HG02884 (cell line): Measurements from ENCODE around the gene CSAG1.
"Not testable (repeated sequence)": the region's sequence is repeated elsewhere in the genome, so short reads cannot be mapped to it uniquely, and the experiment has no call there.

Experiments used
- ATAC-seq: cut with Tn5 transposase; IDR thresholded peaks from one replicate; pipeline ENCODE4 v1.9.1; 2021; ENCODE audit warnings: mild to moderate bottlenecking, moderate library complexity; ENCODE audit not compliant: unreplicated experiment

Gene CSAG1

GRCh38 chrX:152700390-152700789 is 33.1 kb downstream of the CSAG1 start:
- not testable (repeated sequence) for ATAC-seq

- not testable (repeated sequence) for ATAC-seq
These were observed 35.3 kb downstream of the CSAG1 start, which contains the start of gene MAGEA3 for GRCh38 chrX:152697952-152698931. Gene MAGEA3 (plus strand): TSS chrX:152698794. CDS start chrX:152700833, 2,039 bp downstream.

GRCh38 chrX:152681012-152681411 is 52.5 kb downstream of the CSAG1 start:
- ATAC-seq, result not testable (repeated sequence)
